ENCODE results near the gene ZC3H15.

ZC3H15 gene

GRCh38 chr2:186523791-186524190, 37.7 kb downstream of the ZC3H15 start:
- no peak overlapping the region for H3K4me3 ChIP-seq (ENCODE audit: low read depth, low read length)
- DNase-seq (ENCODE audit: low read depth) = no peak
- TF ChIP-seq MYC (IDR thresholded peaks at IDR 0.05; ENCODE audit: low read depth, low read length) (no peak), POLR2A (IDR thresholded peaks at IDR 0.05; ENCODE audit: extremely low read depth, insufficient read length) (no peak), MAX (IDR thresholded peaks at IDR 0.05; ENCODE audit: low read depth, low read length) (no peak), CTCF (IDR thresholded peaks at IDR 0.05; ENCODE audit: low read depth, low read length) (no peak)

- DNase-seq (ENCODE audit: low read depth) = no peak
- H3K4me3 ChIP-seq (ENCODE audit: low read depth, low read length) = no peak overlapping the region
- TF ChIP-seq POLR2A (IDR thresholded peaks at IDR 0.05; ENCODE audit: extremely low read depth, insufficient read length) (no peak), MAX (IDR thresholded peaks at IDR 0.05; ENCODE audit: low read depth, low read length) (no peak), MYC (IDR thresholded peaks at IDR 0.05; ENCODE audit: low read depth, low read length) (no peak), CTCF (IDR thresholded peaks at IDR 0.05; ENCODE audit: low read depth, low read length) (no peak)
These were observed 40.2 kb downstream of the ZC3H15 start for GRCh38 chr2:186526281-186526680.

- no peak for DNase-seq (ENCODE audit: low read depth)
- TF ChIP-seq POLR2A (IDR thresholded peaks at IDR 0.05; ENCODE audit: extremely low read depth, insufficient read length) (no peak), MYC (IDR thresholded peaks at IDR 0.05; ENCODE audit: low read depth, low read length) (no peak), MAX (IDR thresholded peaks at IDR 0.05; ENCODE audit: low read depth, low read length) (no peak), CTCF (IDR thresholded peaks at IDR 0.05; ENCODE audit: low read depth, low read length) (no peak)
These were observed 44.3 kb downstream of the ZC3H15 start for GRCh38 chr2:186530314-186530713.

GRCh38 chr2:186531257-186531775, 45.3 kb downstream of the ZC3H15 start:
- no peak overlapping the region for H3K4me3 ChIP-seq (ENCODE audit: low read depth, low read length)
- TF ChIP-seq POLR2A (IDR thresholded peaks at IDR 0.05; ENCODE audit: extremely low read depth, insufficient read length) (no peak), MAX (IDR thresholded peaks at IDR 0.05; ENCODE audit: low read depth, low read length) (no peak), MYC (IDR thresholded peaks at IDR 0.05; ENCODE audit: low read depth, low read length) (no peak), CTCF (IDR thresholded peaks at IDR 0.05; ENCODE audit: low read depth, low read length) (no peak)
- DNase-seq (ENCODE audit: low read depth) = no peak

More at GRCh38 chr2:186530314-186530713, 44.3 kb downstream of the ZC3H15 start:
- H3K4me3 ChIP-seq (ENCODE audit: low read depth, low read length) = no peak overlapping the region

- TF ChIP-seq MYC (IDR thresholded peaks at IDR 0.05; ENCODE audit: low read depth, low read length) (no peak), POLR2A (IDR thresholded peaks at IDR 0.05; ENCODE audit: extremely low read depth, insufficient read length) (no peak), MAX (IDR thresholded peaks at IDR 0.05; ENCODE audit: low read depth, low read length) (no peak), CTCF (IDR thresholded peaks at IDR 0.05; ENCODE audit: low read depth, low read length) (no peak)
- no peak overlapping the region for H3K4me3 ChIP-seq (ENCODE audit: low read depth, low read length)
- no peak for DNase-seq (ENCODE audit: low read depth)
These were observed 46.8 kb downstream of the ZC3H15 start for GRCh38 chr2:186532891-186533290.

All from NB4 (cell line).